Stimulated activated CD4-positive, alpha-beta T cell treated with anti-CD3 and anti-CD28 coated beads, Interleukin-15, amount 100 ng/mL, for 1 hour (primary cell): ENCODE data around the gene E4F1.

Experiments used
- DNase-seq, 2 donors: peaks; one replicate each; pipeline ENCODE4 v3.0.0-alpha.2; 2020; ENCODE audit warnings: low read depth in 1 of 2, low spot score in 1 of 2

Gene E4F1

DNA sequence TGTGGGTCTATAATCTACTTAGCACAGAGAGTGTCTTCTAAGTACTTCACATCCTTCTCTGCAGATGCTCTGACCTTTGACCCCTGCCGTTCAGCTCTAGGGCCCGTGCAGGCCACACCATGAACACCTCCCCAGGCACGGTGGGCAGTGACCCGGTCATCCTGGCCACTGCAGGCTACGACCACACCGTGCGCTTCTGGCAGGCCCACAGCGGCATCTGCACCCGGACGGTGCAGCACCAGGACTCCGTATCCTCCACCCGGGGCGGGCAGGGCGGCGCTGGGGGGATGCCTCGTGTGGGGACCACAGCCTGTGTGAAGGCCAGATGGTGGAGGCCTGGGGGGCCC lies 17.5 kb upstream of the E4F1 start:
- DNase-seq = no peak

DNA sequence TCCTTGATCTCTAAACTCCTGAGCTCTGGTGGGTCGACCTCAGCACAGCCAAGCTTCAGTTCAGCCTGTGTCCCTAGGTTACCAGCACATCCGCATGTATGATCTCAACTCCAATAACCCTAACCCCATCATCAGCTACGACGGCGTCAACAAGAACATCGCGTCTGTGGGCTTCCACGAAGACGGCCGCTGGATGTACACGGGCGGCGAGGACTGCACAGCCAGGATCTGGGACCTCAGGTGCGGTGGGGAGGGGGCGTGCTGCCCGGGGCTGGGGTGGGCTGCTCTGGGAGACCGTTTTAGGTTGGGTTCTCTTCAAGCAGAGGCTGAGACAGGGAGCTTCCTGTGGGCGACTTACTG lies 17.0 kb upstream of the E4F1 start:
- no peak for DNase-seq

DNA sequence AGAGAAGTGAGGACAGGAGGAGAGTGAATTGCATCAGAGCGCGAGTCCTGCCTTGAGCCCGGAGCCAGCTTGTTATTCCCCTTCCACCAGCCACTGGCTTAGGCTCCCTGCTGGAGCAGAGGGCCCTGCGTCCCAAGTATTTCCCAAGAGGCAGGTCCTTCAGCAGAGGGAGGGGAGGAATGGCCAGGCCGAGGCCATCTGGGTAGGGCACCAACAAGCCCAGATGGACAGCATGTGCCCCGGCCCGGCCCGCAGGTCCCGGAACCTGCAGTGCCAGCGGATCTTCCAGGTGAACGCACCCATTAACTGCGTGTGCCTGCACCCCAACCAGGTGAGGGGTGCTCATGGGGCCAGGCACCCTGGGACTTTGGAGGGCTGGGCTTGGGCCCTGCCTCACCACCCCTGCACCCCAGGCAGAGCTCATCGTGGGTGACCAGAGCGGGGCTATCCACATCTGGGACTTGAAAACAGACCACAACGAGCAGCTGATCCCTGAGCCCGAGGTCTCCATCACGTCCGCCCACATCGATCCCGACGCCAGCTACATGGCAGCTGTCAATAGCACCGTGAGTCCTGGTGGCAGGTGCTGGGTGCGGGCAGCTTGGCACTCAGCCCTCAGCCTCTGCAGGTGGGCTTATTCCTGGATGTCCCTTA lies 16.5 kb upstream of the E4F1 start:
- DNase-seq = no peak

- no peak for DNase-seq
Observed at GRCh38 chr16:2207872-2208271, 15.5 kb upstream of the E4F1 start.

DNA sequence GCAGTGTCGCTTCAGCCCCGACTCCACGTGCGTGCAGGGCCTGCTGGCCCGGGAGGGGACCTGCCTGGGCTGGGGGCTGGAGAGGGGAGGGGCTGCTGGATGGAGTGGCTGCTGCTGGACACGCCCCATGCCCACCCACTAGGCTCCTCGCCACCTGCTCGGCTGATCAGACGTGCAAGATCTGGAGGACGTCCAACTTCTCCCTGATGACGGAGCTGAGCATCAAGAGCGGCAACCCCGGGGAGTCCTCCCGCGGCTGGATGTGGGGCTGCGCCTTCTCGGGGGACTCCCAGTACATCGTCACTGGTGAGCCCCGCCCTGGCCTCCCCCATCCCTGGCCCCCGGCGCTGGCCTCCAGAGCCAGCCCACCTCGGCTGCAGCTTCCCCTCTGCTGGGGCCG lies 15.1 kb upstream of the E4F1 start:
- DNase-seq = no peak

- DNase-seq = no peak
Observed at GRCh38 chr16:2208772-2209171, 14.6 kb upstream of the E4F1 start.

DNA sequence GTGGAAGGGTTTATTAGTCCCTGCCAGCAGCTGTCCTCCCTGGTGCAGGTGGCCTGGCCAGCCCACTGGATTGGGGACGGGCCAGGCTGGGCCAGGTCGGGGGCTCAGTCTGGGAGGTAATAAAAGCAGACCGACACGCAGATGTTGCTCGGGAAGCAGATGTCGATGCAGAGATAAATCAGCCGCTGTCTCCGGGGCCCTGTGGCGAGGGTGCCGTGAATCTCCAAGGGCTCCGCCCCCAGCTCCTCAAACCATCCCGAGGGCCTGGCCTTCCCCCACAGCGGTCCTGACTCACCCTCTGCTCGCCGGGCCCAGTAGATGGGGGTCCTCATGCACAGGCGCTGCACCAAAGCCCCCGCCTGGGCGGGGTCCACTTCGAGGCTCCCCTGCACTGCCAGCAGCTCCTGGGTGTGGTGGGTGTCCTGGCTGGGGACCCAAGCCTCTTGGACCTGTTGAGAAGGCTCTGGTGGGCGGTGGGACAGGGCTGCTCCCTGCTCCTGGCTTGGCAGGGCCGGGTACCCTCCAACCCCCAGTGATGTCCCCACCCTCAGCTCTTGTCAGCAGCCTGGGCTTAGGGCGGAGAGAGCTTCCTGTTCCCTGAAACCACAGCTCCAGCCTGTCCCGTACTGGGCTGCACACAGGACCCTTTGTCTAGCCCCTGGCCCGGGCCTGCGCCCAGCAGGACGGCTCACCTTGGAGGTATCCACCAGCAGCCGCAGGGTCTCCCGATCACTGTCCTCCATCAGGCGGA lies 14.0 kb upstream of the E4F1 start:
- DNase-seq = no peak

- no peak for DNase-seq
Observed at GRCh38 chr16:2210009-2210332, 13.4 kb upstream of the E4F1 start.

- DNase-seq = no peak
Observed at GRCh38 chr16:2210386-2211365, 12.7 kb upstream of the E4F1 start, which contains the start of gene BRICD5. BRICD5 (minus strand) TSS chr16:2210863; CDS start chr16:2210833, 30 bp downstream.

DNA sequence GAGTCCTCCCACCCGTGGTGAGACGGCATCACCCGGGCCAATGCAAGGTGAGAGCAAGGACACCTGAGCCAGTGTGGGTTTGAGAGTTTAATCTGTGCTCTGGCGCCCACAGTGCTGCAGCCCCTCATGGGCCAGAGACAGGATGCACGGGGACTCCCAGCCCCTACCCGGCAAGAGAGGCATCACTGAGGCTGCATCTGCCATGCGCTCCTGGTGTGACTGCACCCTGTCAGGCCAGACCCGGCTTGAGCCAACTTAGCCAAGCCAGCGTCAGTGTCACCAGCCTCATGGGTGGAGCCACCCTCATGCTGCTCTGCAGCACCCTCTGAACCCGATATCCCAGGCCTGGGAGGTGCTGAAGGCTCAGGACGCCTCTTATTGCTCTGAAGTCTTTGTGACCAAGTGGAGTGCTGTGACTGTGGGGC lies 11.5 kb upstream of the E4F1 start:
- no peak for DNase-seq

- no peak for DNase-seq
Observed at GRCh38 chr16:2212362-2213324, 10.7 kb upstream of the E4F1 start.

DNA sequence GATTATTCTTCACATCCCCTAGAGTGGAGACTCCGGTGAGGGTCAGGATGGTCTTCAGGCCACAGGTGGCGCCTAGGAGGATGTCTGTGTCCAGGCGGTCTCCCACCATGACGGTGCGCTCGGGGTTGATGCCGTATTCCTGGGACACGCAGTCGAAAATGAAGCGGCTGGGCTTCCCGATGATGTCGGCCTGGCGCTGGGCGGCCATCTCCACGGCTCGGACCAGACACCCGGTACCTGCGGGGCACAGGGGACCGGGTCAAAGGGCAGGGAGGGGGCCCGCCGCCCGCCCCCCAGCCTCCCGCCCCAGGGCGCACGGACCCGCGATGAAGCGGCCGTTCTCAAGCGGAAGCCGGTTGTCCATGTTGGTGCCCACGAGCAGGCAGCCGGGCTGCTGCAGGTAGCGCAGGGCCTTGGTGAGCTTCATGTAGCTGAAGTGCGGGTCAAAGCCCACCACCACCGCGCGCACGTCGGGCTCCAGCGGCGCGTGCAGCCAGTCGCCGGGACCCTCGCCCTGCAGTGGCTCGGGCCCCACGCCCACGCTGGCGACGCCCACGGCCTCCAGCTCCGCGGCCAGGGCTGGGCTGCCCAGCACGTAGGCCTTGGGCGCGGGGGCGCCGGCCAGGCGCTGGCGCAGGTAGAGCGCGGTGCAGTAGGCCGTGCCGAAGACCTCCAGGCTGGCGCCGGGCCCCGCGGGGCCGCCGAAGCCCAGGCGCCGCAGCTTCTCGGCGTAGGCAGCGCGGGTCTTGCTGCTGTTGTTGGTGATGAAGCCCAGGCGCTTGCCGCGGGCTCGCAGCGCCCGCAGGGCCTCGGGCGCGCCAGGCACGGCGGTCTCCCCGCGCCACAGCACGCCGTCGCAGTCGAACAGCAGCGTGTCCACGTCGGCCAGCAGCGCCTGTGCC lies 9.3 kb upstream of the E4F1 start:
- no peak for DNase-seq

- no peak for DNase-seq
Observed at GRCh38 chr16:2214719-2214968, 8.7 kb upstream of the E4F1 start, which contains the start of gene PGP. PGP (minus strand) TSS chr16:2214840; CDS start chr16:2214777, 63 bp downstream.

DNA sequence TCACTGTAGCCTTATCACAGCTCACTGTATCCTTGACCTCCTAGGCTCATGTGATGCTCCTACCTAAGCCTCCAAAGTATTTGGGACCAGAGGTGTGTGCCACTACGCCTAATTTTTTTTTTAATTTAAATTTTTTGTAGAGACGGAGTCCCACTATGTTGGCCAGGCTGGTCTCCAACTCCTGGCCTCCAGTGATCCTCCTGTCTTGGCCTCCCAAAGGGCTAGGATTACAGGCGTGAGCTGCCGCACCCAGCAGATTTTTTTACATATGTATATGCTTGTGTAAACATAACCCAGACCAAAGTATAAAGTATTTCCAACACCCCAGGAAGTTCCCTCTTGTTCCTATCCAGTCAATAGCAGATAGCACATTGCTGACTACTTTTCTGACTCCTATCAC lies 7.1 kb upstream of the E4F1 start:
- no peak for DNase-seq

DNA sequence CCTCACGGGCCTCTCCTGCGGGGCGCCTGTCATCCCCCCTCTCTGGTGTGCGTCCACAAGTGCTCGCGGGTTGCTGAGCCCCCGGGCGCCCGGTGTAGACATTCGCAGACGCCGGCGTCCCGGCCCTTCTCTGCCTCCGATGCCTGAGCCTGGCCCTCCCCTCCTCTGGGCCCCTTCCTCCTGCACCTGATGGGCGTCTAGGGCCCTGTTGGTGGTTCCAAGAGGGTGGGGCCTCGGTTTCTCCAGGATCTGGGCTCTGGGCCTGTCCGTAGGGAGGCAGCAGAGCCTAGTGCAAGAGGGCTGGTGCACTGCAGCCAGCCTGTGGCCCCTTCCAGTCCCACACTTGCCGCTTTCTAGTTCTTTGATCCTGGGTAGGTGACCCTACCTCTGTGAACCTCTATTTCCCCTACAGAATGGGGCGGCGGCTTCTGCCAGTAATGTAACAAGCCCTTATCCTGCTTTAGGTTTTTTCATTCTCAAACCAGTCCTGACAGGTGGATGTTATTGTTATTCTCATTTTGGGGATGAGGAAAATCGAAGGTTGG lies 623 bp downstream of the E4F1 start:
- DNase-seq = no peak

- no peak for DNase-seq
Observed at GRCh38 chr16:2226245-2226793, 2.9 kb downstream of the E4F1 start.

- no peak for DNase-seq
Observed at GRCh38 chr16:2226918-2227317, 3.5 kb downstream of the E4F1 start.

- no peak for DNase-seq
Observed at GRCh38 chr16:2228161-2228824, 4.9 kb downstream of the E4F1 start.

- no peak for DNase-seq
Observed at GRCh38 chr16:2229091-2229490, 5.7 kb downstream of the E4F1 start.
